HPDE6-E6E7 (cell line): Measurements from ENCODE around the gene DNAJC1.
A peak's percentile ranks its signal among the peaks of the same experiment; 100 is the strongest.

Source experiments
- DNase-seq: peaks from one replicate; pipeline ENCODE4 v3.0.0; 2011; ENCODE audit warnings: missing footprints; ENCODE audit errors: extremely low spot score

DNAJC1 gene

GRCh38 chr10:21959998-21960397, 43.5 kb downstream of the DNAJC1 start:
- DNase-seq: no peak

GRCh38 chr10:21954690-21955089, 48.8 kb downstream of the DNAJC1 start:
- DNase-seq: no peak

GRCh38 chr10:21954132-21954531, 49.4 kb downstream of the DNAJC1 start:
- no peak for DNase-seq

- peak; percentile 22 for DNase-seq
Observed at GRCh38 chr10:21953585-21954057, 49.9 kb downstream of the DNAJC1 start.

GRCh38 chr10:21950566-21950965, 53.0 kb downstream of the DNAJC1 start:
- no peak for DNase-seq

GRCh38 chr10:21946946-21947345, 56.6 kb downstream of the DNAJC1 start:
- no peak for DNase-seq

GRCh38 chr10:21944727-21945386, 58.7 kb downstream of the DNAJC1 start:
- DNase-seq: no peak

GRCh38 chr10:21943633-21944265, 59.8 kb downstream of the DNAJC1 start:
- DNase-seq: no peak

GRCh38 chr10:21935439-21936023, 68.0 kb downstream of the DNAJC1 start:
- no peak for DNase-seq

- no peak for DNase-seq
Observed at GRCh38 chr10:21934307-21934706, 69.2 kb downstream of the DNAJC1 start.

GRCh38 chr10:21929070-21929469, 74.5 kb downstream of the DNAJC1 start:
- DNase-seq: no peak

GRCh38 chr10:21927631-21928353, 75.7 kb downstream of the DNAJC1 start:
- DNase-seq: no peak

GRCh38 chr10:21926949-21927348, 76.6 kb downstream of the DNAJC1 start:
- no peak for DNase-seq

GRCh38 chr10:21926358-21926925, 77.1 kb downstream of the DNAJC1 start:
- no peak for DNase-seq

GRCh38 chr10:21925851-21926250, 77.7 kb downstream of the DNAJC1 start:
- no peak for DNase-seq

- DNase-seq: no peak
Observed at GRCh38 chr10:21924511-21924910, 79.0 kb downstream of the DNAJC1 start.

- DNase-seq: no peak
Observed at GRCh38 chr10:21920633-21921032, 82.9 kb downstream of the DNAJC1 start.

- no peak for DNase-seq
Observed at GRCh38 chr10:21919906-21920305, 83.6 kb downstream of the DNAJC1 start.

- DNase-seq: no peak
Observed at GRCh38 chr10:21919117-21919516, 84.4 kb downstream of the DNAJC1 start.

GRCh38 chr10:21912625-21913024, 90.9 kb downstream of the DNAJC1 start:
- DNase-seq: no peak

- DNase-seq: no peak
Observed at GRCh38 chr10:21910798-21911197, 92.7 kb downstream of the DNAJC1 start.

- no peak for DNase-seq
Observed at GRCh38 chr10:21907436-21907835, 96.1 kb downstream of the DNAJC1 start.
